Activated CD8-positive, alpha-beta memory T cell treated with anti-CD3 and anti-CD28 coated beads for 24 hours (primary cell): ENCODE measurements around the gene BGN.

Experiments
- DNase-seq: peaks from one replicate; pipeline ENCODE4 v3.0.0-alpha.2; 2020

BGN gene

GRCh38 chrX:153494541-153495361, at the start of gene BGN:
BGN (plus strand) TSS chrX:153494980; CDS start chrX:153504632, 9,652 bp downstream.
- no peak for DNase-seq

DNA sequence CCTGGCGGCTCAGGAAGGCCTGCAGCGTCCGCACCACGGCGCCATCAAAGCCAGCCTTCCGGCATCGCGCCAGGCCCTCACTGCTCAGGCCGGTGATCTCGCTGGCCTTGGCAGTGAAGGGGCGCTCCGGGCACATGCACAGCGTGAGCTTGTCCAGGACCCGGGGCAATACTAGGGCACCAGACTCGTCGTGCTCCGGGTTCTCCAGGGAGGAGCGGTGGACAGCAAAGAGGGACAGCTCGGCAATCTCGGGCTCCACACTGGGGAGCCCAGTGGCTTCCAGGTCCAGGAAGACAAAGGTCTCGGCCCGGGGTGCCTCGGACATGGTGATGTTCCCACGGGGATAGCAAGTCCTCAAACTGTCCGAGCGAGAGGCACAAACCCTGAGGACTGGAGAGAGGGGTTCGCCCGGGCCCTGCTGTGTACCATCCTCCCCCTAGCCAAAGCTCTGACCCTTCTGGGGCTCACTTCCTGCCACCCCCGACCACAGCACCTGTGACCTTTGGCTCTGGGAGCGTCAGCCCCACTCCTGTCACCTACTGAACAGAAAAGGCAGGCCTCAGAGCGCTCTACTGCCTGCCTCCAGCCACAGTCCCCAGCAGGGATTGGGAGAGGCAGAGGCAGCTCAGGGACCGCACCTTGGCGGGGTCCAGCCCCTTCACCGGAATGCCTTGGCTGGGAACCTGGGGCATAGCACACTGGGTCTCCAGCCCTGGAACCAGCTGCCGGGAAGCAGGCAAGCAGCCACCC, 49.5 kb upstream of the BGN start:
- DNase-seq: no peak

GRCh38 chrX:153445856-153446635, 48.7 kb upstream of the BGN start, which contains the start of gene TREX2:
TREX2 (minus strand) TSS chrX:153446056; CDS start chrX:153445430, 626 bp downstream.
- DNase-seq: no peak

GRCh38 chrX:153446636-153446936, 48.2 kb upstream of the BGN start:
- DNase-seq: no peak

- DNase-seq: no peak
These were observed 47.7 kb upstream of the BGN start for GRCh38 chrX:153446950-153447580.

DNA sequence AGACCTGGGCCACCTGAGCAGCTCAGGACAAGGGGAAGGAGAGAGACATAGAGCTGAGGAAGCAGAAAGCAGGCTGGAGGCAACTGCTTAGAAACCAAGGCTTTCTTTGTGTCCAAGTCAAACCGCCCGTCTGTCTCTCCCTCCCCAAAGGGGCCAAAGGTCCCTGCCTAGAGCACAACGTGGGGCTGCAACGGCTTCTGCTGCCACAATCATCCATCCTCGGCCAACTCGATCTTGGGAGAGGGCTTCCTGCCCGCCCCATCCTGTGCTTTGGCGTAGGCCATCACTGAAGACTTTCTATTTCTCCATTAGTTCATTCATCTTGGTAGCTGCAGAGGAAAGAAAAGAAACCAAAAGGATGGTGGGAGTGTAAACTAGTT, 47.2 kb upstream of the BGN start:
- no peak for DNase-seq

GRCh38 chrX:153448556-153449367, 46.0 kb upstream of the BGN start:
- DNase-seq: no peak

GRCh38 chrX:153449368-153450113, 45.2 kb upstream of the BGN start:
- DNase-seq: no peak

DNA sequence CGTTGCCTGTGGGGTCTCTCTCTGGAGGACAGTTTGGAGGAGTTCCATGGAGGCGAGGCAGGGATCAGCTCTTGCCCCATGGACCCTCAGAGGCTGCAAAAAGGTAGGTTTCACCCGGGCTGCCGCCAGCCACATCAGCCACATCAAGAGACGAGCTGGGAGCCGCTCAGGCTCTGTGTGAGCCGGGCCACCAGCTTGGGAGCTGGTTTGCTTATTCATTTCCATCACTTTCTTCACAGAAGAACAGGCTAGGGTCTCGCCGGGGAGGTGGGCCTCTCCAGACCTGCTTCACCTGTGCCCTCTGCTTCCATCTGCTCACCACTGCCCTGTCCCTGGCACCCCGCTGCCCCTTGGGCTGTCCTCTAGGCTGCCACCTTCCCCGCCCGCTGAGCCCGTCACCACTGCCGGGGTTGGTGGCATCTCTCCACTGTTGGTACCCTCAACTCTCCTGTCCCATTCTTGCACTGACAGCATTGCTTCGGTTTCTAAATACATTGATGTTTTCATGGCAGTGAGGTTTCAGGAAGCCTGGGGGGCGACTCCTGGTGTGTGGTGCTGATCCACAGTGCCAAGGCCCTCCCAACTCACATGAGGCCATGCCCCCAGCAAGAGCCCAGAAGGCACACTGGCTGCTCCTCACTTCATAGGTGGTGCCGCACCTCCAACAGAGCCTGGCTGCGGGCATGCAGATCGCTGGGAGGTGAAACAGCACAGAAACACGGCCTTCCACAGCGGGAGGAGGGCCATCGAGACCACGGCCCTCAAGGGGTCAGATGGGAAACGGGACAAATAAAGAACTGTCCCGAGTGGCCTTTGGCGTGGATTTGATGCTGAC, 44.4 kb upstream of the BGN start:
- DNase-seq: no peak

DNA sequence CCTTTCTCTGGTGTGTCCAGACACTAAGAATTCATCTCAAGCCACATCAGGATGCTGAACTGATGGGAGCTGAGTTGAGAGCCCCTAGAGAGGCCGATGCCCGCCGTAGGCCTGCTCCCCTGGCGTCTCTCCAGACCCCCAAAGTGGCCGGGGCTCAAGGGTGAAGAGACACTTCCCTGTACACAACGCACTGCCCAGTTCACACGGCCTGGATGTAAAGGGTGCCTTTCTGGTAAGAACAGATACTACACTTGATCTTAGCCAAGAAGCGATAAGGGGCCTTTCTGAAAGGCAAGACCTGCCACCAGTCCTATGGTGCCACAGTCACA, 43.9 kb upstream of the BGN start:
- DNase-seq: no peak

DNA sequence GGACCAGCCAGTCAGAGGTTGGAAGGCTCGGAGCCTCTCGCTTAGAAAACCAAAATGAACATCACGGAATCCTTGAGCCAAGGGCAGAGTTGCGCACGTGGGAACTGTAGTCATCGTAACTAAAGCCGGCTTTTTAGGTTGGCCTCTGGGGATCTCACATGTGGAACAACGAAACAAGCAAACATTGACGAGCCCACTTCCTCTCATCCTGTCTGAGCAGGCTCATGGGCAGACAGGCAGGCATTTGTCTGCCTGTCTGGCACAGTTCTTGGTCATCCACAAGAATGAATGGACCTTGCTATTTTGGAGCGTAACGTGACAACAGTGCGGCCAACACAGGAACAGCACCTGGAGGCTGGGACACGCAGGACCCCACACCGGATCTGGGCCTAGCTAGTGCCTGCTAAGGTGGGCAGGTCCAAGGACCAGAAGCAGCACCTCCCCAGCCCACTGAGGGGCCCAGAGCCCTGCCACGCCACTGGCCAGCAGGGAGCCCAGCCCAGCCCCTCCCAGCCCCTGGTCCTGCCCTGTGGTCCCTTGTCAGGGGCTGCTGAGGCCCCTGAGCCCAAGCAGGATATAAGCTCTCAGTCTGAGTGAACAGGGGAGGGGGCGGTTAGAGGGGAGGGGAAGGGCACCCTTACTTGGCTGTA, 39.8 kb upstream of the BGN start:
- no peak for DNase-seq

- no peak for DNase-seq
These were observed 39.2 kb upstream of the BGN start for GRCh38 chrX:153455571-153455970.

DNA sequence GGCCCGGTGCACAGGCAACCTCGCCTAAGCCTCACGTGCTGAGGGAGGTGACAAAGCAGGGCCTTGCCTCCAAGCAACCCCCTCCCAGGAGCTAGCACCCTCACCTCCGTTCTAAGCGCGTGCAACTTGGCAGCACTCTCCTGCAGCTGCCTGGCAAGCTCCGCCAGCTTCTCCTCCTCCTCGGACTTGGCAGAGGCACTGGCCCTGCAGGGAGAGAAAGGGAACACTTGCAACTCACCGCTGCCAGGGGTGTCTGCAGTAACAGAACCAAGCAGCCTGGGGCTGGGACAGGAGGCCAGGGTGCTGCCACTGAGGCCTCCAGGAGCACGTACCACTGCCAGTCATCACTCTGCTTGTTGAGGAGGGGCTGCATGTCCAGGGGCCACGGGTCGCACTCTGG, 38.6 kb upstream of the BGN start:
- DNase-seq: no peak

- DNase-seq: no peak
These were observed 38.1 kb upstream of the BGN start for GRCh38 chrX:153456704-153457103.

- no peak for DNase-seq
These were observed 37.5 kb upstream of the BGN start for GRCh38 chrX:153457136-153457825.

GRCh38 chrX:153457827-153458466, 36.8 kb upstream of the BGN start:
- no peak for DNase-seq

DNA sequence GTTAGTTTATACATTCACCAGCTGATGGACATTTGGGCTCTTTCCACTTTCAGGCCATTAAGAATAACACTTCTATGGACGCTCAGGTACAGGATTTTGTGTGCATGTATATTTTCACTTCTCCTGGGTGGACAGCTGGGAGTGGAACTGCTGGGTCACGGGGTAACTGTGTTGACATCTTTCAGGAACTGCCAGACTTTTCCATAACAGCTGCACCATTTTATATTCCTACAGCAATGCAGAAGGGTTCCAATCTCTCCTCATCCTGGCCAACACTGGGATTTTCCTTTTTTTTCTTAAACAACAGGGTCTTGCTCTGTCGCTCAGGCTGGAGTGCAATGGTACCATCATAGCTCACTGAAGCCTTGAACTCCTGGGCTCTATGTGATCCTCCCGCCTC, 36.3 kb upstream of the BGN start:
- no peak for DNase-seq

DNA sequence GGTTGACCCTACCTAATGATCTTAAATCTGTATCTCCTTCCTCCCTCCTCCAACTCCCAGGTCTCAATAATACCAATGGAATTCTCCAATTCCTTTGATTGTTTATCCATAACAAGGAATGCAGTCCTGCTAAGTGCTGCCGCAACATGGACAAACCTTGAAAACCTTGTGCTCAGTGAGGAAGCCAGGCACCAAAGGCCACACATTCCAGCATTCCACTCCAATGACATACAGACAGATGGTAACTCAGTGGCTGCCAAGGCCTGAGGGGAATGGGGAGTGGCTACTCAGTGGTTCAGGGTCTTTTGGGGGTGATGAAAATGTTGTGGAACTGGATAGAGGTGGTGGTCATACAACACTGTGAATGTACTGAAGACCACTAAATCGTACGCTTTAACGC, 34.8 kb upstream of the BGN start:
- no peak for DNase-seq

GRCh38 chrX:153460826-153461225, 34.0 kb upstream of the BGN start:
- peak; percentile 75 for DNase-seq
